Measurements from ENCODE around the gene MAP3K3.

The MAP3K3 gene

DNA sequence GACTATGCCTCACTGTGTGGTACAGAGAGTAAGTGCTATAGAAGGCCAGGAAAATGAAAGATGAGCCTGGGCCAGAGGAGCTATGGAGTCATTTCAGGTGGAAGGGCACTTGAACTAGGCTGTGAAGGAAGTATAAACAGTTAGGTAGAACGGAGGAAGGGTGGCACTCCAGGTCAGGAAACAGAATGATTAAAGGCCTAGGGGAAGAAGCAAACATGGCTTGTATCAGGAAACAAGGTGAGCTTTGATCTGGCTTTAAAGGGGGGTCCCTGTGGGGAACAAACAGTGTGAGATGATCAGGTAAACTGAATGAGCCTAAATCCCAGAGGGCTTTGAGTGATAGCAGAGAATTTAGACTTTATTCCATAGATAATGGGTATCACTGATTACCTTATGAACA, 16.9 kb downstream of the MAP3K3 start:
- Histone ChIP-seq H3K27ac (ENCODE audit: poor library complexity, severe bottlenecking) (no peak overlapping the region), H3K4me1 (ENCODE audit: insufficient read depth, poor library complexity, severe bottlenecking) (no peaks in the 10 kb centered on the region), H3K9me3 (ENCODE audit: severe bottlenecking) (no peaks in the 10 kb centered on the region), H3K36me3 (ENCODE audit: low read depth) (peaks cover 19% of the 10 kb centered on the region), H3K27me3 (ENCODE audit: insufficient read depth, poor library complexity, severe bottlenecking) (no peaks in the 10 kb centered on the region), H3K4me3 (ENCODE audit: severe bottlenecking) (no peak overlapping the region)
- DNase-seq (ENCODE audit: low spot score), result no peak
- ATAC-seq (ENCODE audit: low read depth), result no peak
- TF ChIP-seq, protein P1, sequence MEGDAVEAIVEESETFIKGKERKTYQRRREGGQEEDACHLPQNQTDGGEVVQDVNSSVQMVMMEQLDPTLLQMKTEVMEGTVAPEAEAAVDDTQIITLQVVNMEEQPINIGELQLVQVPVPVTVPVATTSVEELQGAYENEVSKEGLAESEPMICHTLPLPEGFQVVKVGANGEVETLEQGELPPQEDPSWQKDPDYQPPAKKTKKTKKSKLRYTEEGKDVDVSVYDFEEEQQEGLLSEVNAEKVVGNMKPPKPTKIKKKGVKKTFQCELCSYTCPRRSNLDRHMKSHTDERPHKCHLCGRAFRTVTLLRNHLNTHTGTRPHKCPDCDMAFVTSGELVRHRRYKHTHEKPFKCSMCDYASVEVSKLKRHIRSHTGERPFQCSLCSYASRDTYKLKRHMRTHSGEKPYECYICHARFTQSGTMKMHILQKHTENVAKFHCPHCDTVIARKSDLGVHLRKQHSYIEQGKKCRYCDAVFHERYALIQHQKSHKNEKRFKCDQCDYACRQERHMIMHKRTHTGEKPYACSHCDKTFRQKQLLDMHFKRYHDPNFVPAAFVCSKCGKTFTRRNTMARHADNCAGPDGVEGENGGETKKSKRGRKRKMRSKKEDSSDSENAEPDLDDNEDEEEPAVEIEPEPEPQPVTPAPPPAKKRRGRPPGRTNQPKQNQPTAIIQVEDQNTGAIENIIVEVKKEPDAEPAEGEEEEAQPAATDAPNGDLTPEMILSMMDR (IDR thresholded peaks at IDR 0.05; ENCODE audit: poor library complexity, severe bottlenecking), result no peak

DNA sequence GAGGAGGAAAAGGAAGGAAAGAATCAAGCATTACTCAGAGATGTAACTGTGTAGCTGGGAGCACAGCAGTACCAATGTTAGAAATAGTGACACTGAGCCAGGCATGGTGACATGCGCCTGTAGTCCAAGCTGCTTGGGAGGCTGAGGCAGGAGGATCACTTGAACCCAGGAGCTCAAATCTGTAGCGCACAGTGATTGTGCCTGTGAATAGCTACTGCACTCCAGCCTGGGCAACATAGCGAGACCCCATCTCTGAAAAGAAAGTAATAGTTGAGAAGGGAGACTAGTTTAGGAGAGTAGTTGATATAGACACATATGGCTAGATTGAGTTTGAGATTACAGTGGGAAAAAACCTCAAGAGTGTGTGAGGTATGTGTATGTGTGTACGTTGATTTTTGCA, 17.8 kb downstream of the MAP3K3 start:
- no peak for ATAC-seq (ENCODE audit: low read depth)
- no peak for DNase-seq (ENCODE audit: low spot score)
- Histone ChIP-seq H3K27me3 (ENCODE audit: insufficient read depth, poor library complexity, severe bottlenecking) (no peaks in the 10 kb centered on the region), H3K4me3 (ENCODE audit: severe bottlenecking) (no peak overlapping the region), H3K9me3 (ENCODE audit: severe bottlenecking) (no peaks in the 10 kb centered on the region), H3K36me3 (ENCODE audit: low read depth) (peaks cover 10% of the 10 kb centered on the region), H3K27ac (ENCODE audit: poor library complexity, severe bottlenecking) (no peak overlapping the region), H3K4me1 (ENCODE audit: insufficient read depth, poor library complexity, severe bottlenecking) (no peaks in the 10 kb centered on the region)
- TF ChIP-seq, protein P1 (IDR thresholded peaks at IDR 0.05; ENCODE audit: poor library complexity, severe bottlenecking), result no peak

DNA sequence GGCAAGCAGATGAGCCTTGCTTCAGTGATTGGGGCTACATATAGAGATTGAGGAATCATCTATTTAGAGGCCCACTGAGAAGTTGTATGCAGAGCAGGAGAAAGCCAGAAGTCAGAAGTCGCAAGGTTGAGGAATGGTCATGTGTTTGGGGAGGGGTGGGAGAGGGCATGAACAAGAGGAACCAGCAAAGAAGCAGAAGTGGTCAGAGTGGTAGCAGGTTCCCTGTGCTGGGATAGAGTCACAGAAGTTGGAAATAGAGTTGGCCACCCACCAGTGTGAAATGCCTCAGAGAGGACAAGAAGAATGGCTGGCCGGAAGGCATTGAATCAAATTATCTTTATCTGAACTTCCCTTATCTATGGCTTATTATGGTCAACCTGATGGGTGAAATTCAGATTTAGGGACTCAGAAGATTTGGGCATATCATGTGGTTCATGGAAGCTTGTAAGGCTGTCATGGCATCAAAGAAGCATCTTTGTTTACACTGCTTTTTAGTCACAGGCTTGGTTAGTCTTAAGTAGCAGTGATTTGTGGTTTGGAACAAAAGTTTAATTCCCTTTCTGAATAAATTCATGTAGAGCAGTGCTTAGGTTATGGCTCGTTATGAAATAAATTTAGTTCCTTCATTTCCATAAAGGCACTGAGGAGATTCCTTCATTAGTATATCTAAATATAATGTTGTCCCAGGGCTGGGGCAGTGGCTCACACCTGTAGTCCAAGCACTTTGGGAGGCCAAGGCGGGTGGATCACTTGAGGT, 19.7 kb downstream of the MAP3K3 start:
- no peak for ATAC-seq (ENCODE audit: low read depth)
- H3K27ac ChIP-seq (ENCODE audit: poor library complexity, severe bottlenecking), result no peak overlapping the region

DNA sequence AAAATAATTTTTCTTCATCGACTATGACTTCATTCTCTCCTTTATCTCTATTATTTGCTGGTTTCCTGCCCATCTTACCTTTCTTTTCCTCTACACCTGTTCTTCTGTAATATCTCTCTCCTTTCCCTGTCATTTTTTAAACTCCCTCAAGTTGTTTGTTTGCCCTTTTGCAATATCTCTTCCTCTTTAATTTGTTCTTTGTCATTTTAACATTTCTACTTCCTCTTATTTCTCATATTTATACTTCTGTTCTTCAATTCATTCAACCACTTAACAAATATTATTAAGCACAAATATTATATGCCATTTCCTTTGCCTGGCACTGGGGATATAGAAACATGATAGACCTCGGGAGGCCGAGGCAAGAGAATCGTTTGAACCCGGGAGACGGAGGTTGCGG, 22.6 kb downstream of the MAP3K3 start:
- H3K27ac ChIP-seq (ENCODE audit: poor library complexity, severe bottlenecking), result no peak overlapping the region
- H3K4me1 ChIP-seq (ENCODE audit: insufficient read depth, poor library complexity, severe bottlenecking), result no peaks in the 10 kb centered on the region
- DNase-seq (ENCODE audit: low spot score) (no peak), ATAC-seq (ENCODE audit: low read depth) (no peak)
- no peaks in the 10 kb centered on the region for H3K9me3 ChIP-seq (ENCODE audit: severe bottlenecking)
- H3K36me3 ChIP-seq (ENCODE audit: low read depth), result peaks cover 13% of the 10 kb centered on the region; the same call in 1 of the 2 replicates
- H3K4me3 ChIP-seq (ENCODE audit: severe bottlenecking), result no peak overlapping the region
- H3K27me3 ChIP-seq (ENCODE audit: insufficient read depth, poor library complexity, severe bottlenecking), result no peaks in the 10 kb centered on the region
- TF ChIP-seq, protein P1 (IDR thresholded peaks at IDR 0.05; ENCODE audit: poor library complexity, severe bottlenecking), result no peak

More for the DNA sequence above, 19.7 kb downstream of the MAP3K3 start:
- TF ChIP-seq, protein P1 (IDR thresholded peaks at IDR 0.05; ENCODE audit: poor library complexity, severe bottlenecking), result no peak
- H3K4me3 ChIP-seq (ENCODE audit: severe bottlenecking), result no peak overlapping the region
- H3K9me3 ChIP-seq (ENCODE audit: severe bottlenecking), result no peaks in the 10 kb centered on the region
- peaks cover 11% of the 10 kb centered on the region; the same call in 1 of the 2 replicates for H3K36me3 ChIP-seq (ENCODE audit: low read depth)
- H3K4me1 ChIP-seq (ENCODE audit: insufficient read depth, poor library complexity, severe bottlenecking), result no peaks in the 10 kb centered on the region
- H3K27me3 ChIP-seq (ENCODE audit: insufficient read depth, poor library complexity, severe bottlenecking), result no peaks in the 10 kb centered on the region
- DNase-seq (ENCODE audit: low spot score), result no peak

All from RWPE2 (cell line).